Ovary (tissue), 3 donors: ENCODE measurements around the gene MICAL2.

Experiments
- POLR2A ChIP-seq: fragments of 450-650 bp; IDR thresholded peaks from one replicate; pipeline ENCODE4 v1.6.1; 2017; ENCODE audit warnings: antibody characterized with exemption, mild to moderate bottlenecking, moderate library complexity
- TF ChIP-seq, protein P1 (sequence below), 3 donors: fragments of 450-650 bp in 2 of 3; fragments of 200-600 bp in 1 of 3; IDR thresholded peaks; one replicate each; pipeline versions ENCODE4 v1.5.1 to v1.8.0; 2016 to 2022; ENCODE audit warnings: antibody characterized with exemption in 3 of 3, mild to moderate bottlenecking in 1 of 3
- donor health status: DM: no; HTN: no; CAD: no.

GRCh38 chr11:12168114-12168513 is 57.7 kb downstream of the MICAL2 start:
- TF ChIP-seq POLR2A: no peak
- TF ChIP-seq, protein P1, sequence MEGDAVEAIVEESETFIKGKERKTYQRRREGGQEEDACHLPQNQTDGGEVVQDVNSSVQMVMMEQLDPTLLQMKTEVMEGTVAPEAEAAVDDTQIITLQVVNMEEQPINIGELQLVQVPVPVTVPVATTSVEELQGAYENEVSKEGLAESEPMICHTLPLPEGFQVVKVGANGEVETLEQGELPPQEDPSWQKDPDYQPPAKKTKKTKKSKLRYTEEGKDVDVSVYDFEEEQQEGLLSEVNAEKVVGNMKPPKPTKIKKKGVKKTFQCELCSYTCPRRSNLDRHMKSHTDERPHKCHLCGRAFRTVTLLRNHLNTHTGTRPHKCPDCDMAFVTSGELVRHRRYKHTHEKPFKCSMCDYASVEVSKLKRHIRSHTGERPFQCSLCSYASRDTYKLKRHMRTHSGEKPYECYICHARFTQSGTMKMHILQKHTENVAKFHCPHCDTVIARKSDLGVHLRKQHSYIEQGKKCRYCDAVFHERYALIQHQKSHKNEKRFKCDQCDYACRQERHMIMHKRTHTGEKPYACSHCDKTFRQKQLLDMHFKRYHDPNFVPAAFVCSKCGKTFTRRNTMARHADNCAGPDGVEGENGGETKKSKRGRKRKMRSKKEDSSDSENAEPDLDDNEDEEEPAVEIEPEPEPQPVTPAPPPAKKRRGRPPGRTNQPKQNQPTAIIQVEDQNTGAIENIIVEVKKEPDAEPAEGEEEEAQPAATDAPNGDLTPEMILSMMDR (IDR thresholded peaks at IDR 0.05): no peak
